AG09309 (cell line): ENCODE measurements around the gene PPA2.
A peak's percentile ranks its signal among the peaks of the same experiment; 100 is the strongest.

ENCODE experiments used
- DNase-seq: peaks from one replicate; pipeline ENCODE4 v3.0.0-alpha.2; 2010; ENCODE audit warnings: low read depth
- H3K4me3 ChIP-seq: 2 replicates; pipeline ENCODE4 v1.5.1; 2011; ENCODE audit warnings: mild to moderate bottlenecking, low read depth, low read length, moderate library complexity; ENCODE audit not compliant: control insufficient read depth
- TF ChIP-seq, protein P1 (sequence below): IDR thresholded peaks from 2 replicates; pipeline ENCODE4 v1.5.1; 2011; ENCODE audit warnings: mild to moderate bottlenecking, low read depth, low read length, inconsistent platforms; ENCODE audit not compliant: insufficient read depth, control insufficient read depth; ENCODE audit errors: missing control alignments

Gene PPA2

DNA sequence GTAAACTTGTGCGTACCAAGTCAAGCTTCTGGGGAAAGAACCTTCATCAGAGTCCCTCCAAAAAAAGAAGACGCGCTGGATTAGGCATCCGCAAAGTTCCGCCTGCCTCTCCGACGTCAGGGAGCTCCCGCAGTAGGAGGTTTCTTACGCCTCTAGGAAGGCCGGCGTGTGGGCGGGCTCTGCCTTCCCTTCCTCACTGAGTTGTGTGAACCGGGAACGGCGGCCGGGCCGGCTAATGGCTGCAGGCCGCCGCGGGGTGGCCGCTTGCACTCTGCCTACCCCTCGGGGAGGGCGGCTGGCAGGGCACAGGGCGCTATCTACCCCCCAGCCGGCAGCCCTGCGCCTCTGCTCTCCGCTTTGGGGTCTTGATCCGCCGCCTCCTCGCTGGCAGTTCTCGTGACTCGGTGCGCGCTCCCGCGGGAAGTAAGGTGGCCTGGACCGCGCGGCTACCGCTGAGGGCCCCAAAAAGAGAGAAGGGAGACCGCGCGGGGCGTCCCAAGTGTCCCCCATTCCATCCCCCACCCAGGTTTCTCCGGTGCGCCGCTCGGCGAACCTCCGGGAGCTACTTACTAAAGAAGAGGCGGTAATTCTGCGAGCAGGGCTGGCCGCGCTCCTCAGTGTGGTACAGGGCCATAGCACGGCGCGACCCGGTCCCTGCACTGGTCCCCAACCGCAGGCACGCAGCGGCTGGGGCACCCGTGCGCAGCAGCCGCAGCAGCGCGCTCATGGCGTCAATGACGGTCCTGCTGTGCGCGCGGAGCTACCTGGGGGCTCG lies at the start of gene PPA2:
Gene PPA2 (minus strand): TSS at position 739 of the 775 bp plus-strand sequence. CDS start 12 bp downstream, at position 727.
- TF ChIP-seq, protein P1, sequence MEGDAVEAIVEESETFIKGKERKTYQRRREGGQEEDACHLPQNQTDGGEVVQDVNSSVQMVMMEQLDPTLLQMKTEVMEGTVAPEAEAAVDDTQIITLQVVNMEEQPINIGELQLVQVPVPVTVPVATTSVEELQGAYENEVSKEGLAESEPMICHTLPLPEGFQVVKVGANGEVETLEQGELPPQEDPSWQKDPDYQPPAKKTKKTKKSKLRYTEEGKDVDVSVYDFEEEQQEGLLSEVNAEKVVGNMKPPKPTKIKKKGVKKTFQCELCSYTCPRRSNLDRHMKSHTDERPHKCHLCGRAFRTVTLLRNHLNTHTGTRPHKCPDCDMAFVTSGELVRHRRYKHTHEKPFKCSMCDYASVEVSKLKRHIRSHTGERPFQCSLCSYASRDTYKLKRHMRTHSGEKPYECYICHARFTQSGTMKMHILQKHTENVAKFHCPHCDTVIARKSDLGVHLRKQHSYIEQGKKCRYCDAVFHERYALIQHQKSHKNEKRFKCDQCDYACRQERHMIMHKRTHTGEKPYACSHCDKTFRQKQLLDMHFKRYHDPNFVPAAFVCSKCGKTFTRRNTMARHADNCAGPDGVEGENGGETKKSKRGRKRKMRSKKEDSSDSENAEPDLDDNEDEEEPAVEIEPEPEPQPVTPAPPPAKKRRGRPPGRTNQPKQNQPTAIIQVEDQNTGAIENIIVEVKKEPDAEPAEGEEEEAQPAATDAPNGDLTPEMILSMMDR: no peak
- peak; percentile 64 for DNase-seq
- peak within 1 kb of the TSS; percentile 88 for H3K4me3 ChIP-seq

DNA sequence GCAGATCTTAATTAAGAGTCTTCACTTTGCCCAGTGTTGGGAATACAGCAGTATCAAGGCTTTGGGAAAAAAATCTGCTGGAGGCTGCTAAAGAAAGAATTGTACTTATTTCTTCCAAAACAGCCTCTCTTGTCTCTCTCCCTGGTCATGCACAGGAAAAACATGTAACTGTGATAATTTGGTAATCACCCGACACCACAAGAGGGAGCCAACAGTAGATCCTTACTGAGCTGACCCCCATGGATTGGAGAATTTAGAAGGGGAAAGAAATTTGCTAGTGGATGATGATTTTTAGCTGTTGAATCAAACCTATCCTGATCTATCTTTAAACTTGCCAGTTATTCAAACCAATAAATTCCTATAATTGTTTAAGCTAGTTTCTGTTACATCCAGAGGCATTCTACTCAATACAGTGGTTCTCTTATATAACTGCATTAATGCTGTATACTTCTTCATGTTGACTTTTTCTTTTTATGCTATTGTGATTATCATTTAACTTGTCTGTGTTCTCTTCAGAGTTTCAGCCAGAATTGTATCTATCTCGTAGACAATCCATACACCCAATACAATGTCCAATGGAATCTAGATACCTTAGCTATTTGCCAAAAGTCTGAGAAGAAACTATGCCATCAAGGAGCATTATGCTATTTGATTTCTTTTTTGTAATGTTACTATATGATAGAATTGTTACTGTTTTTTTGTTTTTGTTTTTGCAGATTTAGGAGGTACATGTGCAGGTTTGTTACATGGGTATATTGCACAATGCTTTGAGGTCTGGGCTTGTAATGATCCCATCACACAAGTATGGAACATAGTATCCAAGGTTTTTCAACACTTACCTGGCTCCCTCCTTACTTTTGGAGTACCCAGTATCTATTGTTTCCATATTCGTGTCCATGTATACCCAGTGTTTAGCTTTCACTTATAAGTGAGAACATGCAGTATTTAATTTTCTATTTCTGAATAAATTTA lies 47.2 kb upstream of the PPA2 start:
- DNase-seq: no peak
- TF ChIP-seq, protein P1: peak; percentile 58
- H3K4me3 ChIP-seq: no peak overlapping the region

DNA sequence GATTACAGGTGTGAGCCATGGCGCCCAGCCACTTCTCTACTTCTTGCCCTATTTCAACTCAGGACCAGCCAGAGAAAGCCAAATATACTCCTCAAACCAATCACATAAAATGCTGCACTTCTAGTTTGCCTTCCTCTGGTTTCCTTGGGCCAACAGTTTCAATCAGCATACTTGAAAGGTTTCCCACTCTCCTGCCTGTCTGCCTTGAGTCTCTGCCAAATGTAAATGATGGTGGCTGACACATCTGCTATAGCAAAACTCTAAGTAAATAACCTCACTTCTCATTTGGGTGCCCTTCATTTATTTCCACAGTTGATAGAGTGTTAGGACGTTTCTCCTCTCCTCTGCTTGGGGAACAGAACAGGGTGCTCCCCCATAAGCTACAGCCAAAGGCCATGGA lies 36.4 kb upstream of the PPA2 start:
- H3K4me3 ChIP-seq: no peak overlapping the region
- TF ChIP-seq, protein P1: no peak
- no peak for DNase-seq

- H3K4me3 ChIP-seq: no peak overlapping the region
- DNase-seq: no peak
- TF ChIP-seq, protein P1: no peak
Measured at GRCh38 chr4:105509714-105510113, 35.9 kb upstream of the PPA2 start.

DNA sequence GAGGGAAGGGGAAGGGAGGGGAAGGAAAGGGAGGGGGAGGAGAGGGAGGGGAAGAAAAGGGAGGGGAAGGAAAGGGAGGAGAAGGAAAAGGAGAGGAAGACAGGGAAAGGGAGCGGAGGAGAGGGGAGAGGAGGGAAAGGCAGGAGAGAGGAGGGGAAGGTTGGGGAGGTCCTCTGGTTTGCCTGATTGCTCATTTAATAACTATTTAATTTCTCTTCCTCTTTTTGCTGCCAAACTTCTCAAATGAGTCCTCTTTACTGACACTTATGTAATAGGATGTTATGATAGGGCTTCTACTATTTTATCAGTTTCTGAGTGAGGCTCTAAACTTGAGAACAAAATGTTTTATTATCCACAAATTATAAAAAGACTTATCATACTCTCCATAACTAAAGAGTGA lies 35.4 kb upstream of the PPA2 start:
- TF ChIP-seq, protein P1: no peak
- no peak for DNase-seq
- H3K4me3 ChIP-seq: no peak overlapping the region

- TF ChIP-seq, protein P1: no peak
- H3K4me3 ChIP-seq: no peak overlapping the region
- no peak for DNase-seq
Measured at GRCh38 chr4:105504744-105505143, 30.9 kb upstream of the PPA2 start.
